ENCODE measurements around the gene WDR20.

- TF ChIP-seq CTCF (optimal IDR thresholded peaks at IDR 0.05 in 1 of 3, IDR thresholded peaks at IDR 0.05 in 1 of 3, conservative IDR thresholded peaks at IDR 0.05 in 1 of 3; ENCODE audit: extremely low read depth in 1 of 3, insufficient read depth in 2 of 3, low read length in 3 of 3) (no peak), EZH2 (IDR thresholded peaks at IDR 0.05; ENCODE audit: low read length) (no peak)
Observed at GRCh38 chr14:102208741-102209140, 69.0 kb downstream of the WDR20 start.
